SH-SY5Y (cell line): Measurements from ENCODE around the gene LNX1.

Source experiments
- GATA2 ChIP-seq: IDR thresholded peaks from 2 replicates; pipeline ENCODE4 v1.6.1; 2011; ENCODE audit warnings: mild to moderate bottlenecking, low read depth, low read length
- GATA3 ChIP-seq: IDR thresholded peaks from 2 replicates; pipeline ENCODE4 v1.6.1; 2011; ENCODE audit warnings: low read depth, mild to moderate bottlenecking, low read length, moderate library complexity

GRCh38 chr4:53608649-53609048, 17.4 kb upstream of the LNX1 start:
- no peak for TF ChIP-seq GATA2
- no peak for TF ChIP-seq GATA3
